Anterior cingulate cortex (tissue), 58 donors: Measurements from ENCODE around the gene EEIG2.
"Not testable (repeated sequence)": the region's sequence is repeated elsewhere in the genome, so short reads cannot be mapped to it uniquely, and the experiment has no call there.

Experiments
- DNase-seq, 58 donors: peaks; one replicate each; lab custom pipeline; 2025; lab: John Stamatoyannopoulos, UW

EEIG2 gene

DNA sequence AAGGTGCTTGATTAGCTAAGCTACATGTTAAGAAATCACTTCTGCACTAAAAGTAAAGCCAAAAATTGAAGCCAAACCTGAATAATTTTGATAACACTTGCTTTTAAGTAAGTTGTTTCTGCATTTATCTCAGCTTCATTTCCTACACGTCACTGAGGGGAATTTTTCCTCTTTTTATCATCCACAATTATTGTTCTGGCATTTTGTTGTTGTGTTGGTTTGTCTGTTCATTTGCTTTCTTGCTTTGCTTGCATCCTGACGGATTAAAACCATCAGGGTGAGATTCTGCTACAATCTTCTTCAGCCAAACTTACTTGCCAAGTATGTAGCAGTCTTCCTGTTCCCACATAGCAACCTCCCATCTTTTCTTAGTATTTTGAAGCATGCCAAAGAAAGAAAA lies 18.0 kb upstream of the EEIG2 start:
- no peak for DNase-seq

GRCh38 chr1:108547493-108547892 lies 12.4 kb upstream of the EEIG2 start:
- not testable (repeated sequence) for DNase-seq

- no peak for DNase-seq
These were observed 8.6 kb upstream of the EEIG2 start for GRCh38 chr1:108551137-108551862.

DNA sequence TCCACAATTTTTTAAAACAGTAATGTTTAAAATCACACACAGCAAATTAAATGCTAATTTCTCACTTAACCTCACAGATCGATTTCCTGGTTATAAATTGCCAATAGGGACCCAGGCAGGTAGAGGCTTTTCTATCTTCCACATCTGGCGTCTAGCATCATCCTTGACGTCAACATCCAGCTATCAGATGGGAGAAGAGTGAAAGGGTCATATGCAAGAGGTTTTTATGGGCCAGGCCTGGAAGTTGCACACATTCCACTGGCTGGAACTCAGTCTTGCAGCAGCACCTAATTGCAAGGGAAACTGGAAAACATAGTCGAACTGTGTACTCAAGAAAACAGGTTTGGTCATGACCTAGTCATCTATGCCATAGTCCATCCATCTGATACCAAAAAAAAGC lies 6.0 kb upstream of the EEIG2 start:
- DNase-seq = no peak

DNA sequence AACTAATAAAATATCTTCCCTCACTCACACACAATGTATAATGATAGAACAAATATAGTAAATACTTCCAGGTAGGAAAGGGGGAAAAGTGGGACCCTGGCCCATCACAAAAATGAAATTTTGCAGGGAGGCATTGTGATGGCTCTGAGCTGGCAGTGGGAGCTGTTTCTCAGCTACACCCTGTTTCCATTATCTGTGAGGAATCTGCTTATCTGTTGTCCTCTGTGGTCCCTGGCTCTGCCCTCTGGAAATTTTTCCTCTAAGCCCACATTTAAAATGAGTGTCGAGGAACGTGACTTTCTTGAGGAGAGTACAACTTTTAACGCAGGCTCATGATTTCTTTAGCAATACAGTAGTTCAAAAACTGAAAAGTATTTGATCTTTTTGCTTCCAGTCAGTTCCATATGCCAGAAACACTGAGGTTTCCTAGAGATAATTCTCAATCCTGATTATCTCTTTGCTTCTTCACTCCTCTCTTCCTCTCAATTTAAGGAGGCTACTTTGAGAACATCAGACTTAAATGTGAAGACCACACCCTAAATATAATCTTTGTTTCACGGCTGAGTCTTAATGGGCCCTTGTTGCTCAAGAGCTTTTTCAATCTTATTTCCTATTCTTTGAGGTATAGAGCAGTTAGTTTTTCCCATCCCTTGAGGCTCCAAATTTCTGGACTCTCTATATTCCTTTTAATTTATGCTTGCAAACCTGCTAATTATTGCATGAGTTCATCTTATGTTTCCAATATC lies 5.0 kb upstream of the EEIG2 start:
- DNase-seq = no peak

- DNase-seq = no peak
These were observed 3.8 kb upstream of the EEIG2 start for GRCh38 chr1:108556066-108556465.

GRCh38 chr1:108556499-108556898 lies 3.4 kb upstream of the EEIG2 start:
- DNase-seq = peak in 1 of 58 donors; percentile 10

- DNase-seq = no peak
These were observed 2.6 kb upstream of the EEIG2 start for GRCh38 chr1:108557296-108557695.

DNA sequence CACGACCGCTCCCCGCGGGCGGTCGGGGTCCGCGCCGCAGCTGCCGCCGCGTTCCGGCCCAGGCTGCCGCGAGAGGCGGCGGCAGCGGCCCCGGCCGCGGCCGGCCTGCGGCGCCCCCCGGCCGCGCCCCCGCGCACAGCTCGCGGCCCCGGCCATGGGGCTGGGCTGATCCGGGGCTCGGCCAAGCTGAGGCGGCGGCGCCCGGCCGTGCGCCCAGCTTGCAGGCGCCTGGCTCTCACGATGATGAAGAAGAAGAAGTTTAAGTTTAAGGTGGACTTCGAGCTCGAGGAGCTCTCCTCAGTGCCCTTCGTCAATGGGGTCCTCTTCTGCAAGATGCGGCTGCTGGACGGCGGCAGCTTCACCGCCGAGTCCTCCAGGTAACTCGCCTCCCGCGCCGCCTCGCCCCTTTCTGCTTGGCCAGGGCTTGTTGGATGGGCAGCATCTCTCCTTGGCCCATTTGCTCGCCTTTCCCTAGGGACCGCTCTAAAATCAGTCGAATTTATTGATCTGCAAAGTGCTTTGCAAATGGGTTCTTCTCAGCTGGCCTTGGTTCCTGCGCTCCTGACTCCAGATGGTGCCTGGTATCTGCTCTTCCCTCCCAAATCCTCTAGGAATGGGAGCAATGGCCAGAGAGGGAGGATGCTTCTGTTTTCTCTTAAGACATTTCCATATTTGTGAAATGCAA lies 431 bp downstream of the EEIG2 start:
- DNase-seq = peak in 24 of 58 donors; percentile 1 to 63 (median 19)

DNA sequence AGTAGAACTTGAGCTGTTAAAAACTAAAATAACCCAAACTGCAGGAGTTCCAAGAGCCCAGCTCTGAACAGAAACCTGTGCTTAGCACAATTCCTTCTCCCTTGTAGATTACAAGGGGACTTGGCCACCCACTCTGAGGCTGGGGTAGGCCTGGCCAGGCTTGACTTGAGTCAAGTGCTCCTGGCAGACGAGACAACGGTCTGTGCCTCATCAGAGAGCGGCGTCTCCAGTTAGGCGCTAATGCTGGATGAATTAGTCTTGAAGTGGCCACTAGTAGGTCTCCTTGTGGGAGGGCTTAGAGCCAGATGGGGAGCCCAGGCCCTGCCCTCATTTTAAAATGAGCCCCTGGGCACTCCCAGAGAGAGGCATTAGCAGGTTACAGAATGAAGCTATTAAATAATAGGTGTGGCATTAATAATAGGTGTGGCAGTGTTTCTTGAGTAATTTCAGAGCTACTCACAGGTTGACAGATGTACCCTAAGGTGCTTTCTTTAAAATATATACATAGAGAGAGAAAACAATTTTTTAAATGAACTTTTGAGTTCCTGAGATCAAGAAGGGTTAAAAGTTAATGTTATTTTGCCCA lies 1.1 kb downstream of the EEIG2 start:
- DNase-seq = peak in 34 of 58 donors; percentile 1 to 63 (median 17)

GRCh38 chr1:108561689-108562326 lies 1.9 kb downstream of the EEIG2 start:
- peak in 25 of 58 donors; percentile 0 to 54 (median 14) for DNase-seq

DNA sequence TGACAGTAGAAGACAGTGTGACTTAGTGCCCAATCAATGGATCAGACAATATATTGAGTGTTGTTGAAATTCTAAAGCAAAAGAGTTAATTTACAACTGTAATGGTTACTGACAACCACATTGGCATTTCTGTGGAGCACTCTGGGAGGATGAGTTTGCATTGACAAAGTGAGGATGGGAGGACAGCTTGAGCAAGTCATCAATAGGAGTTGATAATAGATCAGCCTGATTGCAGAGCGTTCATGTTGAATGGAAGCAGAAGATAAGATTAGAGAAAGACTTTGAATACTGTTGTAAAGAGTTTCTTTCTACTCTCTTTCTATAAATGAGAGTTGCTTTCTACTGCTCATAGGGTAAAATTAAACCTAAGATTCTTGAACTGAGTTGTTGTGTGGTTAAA lies 3.9 kb downstream of the EEIG2 start:
- no peak for DNase-seq

DNA sequence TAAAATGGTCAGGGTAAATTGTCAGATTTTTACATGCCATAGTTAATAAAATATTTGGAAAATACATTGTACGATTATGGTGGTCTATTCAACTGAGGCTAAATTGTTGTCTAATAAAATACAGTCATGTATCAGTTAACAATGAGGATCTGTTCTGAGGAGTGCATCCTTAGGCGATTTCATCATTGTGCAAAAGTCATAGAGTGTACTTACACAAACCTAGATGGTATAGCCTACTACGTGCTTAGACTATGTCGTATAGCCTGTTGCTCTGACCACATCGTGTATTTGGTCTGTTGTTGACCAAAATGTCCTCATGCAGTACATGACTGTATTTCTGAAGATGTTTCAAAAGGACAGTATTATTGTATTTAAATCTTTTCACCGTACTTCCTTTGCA lies 5.2 kb downstream of the EEIG2 start:
- no peak for DNase-seq

DNA sequence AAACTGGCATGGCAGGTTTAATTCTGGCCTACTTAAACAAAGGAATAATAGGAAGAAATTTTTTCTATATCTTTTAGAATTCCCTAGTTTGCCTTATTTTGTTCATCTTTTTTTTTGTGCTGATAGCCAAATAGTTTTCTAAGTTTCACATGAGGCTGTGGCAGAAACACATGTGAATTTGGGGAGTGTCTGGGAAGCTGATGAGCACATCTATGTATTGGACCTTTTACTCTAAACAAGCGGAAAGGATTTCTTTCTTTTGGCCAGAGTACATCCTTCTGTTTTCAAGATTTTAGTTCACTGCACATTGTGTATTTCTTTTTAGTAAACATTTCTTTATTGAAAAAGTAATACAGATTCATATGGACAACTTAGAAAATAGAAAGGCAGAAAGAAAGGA lies 5.6 kb downstream of the EEIG2 start:
- no peak for DNase-seq

DNA sequence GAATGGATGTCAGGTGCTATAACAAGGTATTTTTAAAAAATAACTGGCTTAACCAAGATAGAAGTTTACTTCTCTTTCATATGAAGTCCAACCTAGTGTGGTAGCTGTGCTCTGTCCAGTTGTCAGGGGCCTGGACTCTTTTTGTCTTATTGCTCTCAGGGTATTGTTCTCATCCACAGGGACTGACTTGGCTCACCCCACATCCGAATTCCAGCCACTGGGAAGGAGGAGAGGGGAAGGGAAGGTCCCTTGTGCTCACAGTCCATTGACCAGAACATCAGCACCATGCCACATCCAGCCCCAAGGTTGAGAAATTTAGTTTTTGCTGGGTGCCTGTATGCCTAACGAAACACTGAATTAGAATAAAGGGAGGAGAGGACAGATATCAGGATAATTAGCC lies 8.7 kb downstream of the EEIG2 start:
- DNase-seq = no peak

GRCh38 chr1:108569097-108569728 lies 9.3 kb downstream of the EEIG2 start:
- no peak for DNase-seq

DNA sequence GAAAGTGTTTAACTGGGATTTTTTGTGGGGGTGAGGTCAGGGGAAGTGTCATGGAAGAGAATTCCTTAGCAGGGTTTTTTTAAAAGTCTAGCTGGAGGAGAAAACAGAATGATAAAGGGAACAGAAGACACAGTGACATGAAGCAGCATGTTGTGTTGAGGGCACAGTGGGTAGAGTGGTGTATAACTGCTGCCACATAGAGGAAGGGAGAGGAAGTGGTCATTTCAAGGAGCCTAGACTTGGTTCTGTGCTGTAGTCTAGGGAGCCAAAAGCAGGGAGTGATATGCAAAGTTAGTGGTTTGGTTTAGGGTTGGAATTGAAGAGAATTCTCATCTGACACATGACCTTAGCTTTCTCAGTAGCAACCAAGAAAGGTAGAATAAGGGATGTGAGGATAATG lies 10.2 kb downstream of the EEIG2 start:
- DNase-seq = peak in 2 of 58 donors; percentile 2 to 27

DNA sequence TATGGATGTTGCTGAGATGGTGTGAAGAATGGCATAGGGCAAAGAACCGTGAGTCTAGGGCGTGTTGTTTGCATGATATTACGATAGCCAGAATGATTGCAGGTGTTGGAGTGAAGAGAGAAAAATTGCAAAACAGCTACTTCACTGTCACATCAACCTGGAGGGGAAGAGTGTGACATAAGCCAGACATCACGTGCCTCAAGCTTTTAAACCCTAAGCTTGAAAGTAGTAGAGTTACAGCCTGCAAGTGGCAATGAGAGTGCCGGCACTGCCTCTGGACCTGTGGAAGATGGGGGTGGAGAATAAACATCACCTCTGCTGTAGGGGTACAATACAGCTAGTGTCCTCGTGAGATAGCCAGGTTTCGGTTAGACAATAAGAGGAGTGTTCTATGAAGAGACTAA lies 11.1 kb downstream of the EEIG2 start:
- DNase-seq = no peak

DNA sequence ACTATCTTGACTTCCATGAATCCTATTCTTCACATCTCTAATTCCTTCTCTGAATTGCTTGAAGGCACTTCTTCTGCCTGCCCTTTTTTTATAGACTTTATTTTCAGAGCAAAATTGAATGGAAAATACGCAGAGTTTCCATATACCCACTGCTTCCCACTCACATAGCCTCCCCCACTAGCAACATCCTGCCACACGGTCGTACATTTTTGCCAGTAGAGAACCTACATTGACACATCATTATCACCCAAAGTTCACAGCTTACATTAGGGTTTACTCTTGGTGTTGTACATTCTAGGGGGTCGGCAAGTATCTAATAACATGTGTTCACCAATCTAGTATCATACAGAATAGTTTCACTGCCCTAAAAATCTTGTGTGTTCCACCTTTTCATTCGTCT lies 12.3 kb downstream of the EEIG2 start:
- DNase-seq = no peak

- DNase-seq = no peak
These were observed 13.3 kb downstream of the EEIG2 start for GRCh38 chr1:108573183-108573582.
